Tibial nerve (tissue), 3 donors: ENCODE measurements around the gene LBH.

Experiments
- POLR2A ChIP-seq, 2 donors: fragments of 450-650 bp; IDR thresholded peaks; one replicate each; pipeline ENCODE4 v1.6.1; 2017; ENCODE audit warnings: antibody characterized with exemption in 2 of 2, mild to moderate bottlenecking in 2 of 2, moderate library complexity in 2 of 2
- TF ChIP-seq, protein P1 (sequence below), 5 experiments: fragments of 200-600 bp in 3 of 5; fragments of 450-650 bp in 2 of 5; sonication (generic) in 3 of 5; IDR thresholded peaks; one replicate each; pipeline ENCODE4 v1.5.1; 2016 to 2019; ENCODE audit warnings: antibody characterized with exemption in 5 of 5, mild to moderate bottlenecking in 3 of 5, moderate library complexity in 2 of 5

GRCh38 chr2:30287857-30288513 is 56.7 kb downstream of the LBH start:
- TF ChIP-seq POLR2A (IDR thresholded peaks at IDR 0.05): no peak
- TF ChIP-seq, protein P1, sequence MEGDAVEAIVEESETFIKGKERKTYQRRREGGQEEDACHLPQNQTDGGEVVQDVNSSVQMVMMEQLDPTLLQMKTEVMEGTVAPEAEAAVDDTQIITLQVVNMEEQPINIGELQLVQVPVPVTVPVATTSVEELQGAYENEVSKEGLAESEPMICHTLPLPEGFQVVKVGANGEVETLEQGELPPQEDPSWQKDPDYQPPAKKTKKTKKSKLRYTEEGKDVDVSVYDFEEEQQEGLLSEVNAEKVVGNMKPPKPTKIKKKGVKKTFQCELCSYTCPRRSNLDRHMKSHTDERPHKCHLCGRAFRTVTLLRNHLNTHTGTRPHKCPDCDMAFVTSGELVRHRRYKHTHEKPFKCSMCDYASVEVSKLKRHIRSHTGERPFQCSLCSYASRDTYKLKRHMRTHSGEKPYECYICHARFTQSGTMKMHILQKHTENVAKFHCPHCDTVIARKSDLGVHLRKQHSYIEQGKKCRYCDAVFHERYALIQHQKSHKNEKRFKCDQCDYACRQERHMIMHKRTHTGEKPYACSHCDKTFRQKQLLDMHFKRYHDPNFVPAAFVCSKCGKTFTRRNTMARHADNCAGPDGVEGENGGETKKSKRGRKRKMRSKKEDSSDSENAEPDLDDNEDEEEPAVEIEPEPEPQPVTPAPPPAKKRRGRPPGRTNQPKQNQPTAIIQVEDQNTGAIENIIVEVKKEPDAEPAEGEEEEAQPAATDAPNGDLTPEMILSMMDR (IDR thresholded peaks at IDR 0.05): no peak
